ENCODE results near the gene CFAP206.

CFAP206 gene

DNA sequence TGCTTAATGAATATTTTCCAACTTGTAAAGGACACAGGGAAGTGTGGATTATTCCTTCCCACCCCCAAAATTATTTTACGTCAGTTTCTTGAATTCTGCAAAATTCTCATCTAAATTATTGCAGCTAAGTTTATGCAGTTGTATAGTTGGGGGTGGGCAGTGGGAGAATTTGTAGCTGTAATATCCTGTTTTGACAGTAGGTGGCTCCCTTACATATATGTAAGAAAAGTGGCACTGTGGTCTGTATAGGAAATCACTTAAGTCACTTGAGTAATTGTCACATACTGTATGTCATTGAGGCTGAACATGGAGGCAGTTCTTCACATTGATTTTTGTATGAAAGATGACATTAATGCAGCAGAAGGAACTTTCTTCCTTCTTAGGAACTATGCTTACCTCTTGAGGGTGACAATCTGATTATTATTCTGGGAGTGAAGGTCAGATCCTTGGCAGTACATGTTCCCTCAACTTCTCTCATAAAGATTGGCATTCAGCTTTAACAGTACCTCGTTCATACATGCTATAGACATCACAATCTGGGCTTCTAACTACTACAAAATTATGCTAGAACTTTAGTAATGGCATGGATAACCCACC is 14.6 kb upstream of the CFAP206 start:
- Histone ChIP-seq H3K18ac (ENCODE audit: low read length) (no peak overlapping the region), H2AK5ac (ENCODE audit: low read length) (no peak overlapping the region), H3K9me3 (ENCODE audit: insufficient read depth, low read depth, low read length) (no peaks in the 10 kb centered on the region), H2BK12ac (ENCODE audit: low read length) (no peak overlapping the region), H3K27me3 (ENCODE audit: insufficient read depth, low read length) (no peaks in the 10 kb centered on the region), H2BK5ac (ENCODE audit: low read depth, low read length, poor library complexity) (no peak overlapping the region), H3K36me3 (ENCODE audit: control insufficient read depth in 1 of 2, insufficient read depth in 2 of 2, low read length in 2 of 2) (no peaks in the 10 kb centered on the region), H3K4me3 (ENCODE audit: low read depth, low read length) (no peak overlapping the region), H2BK120ac (ENCODE audit: insufficient read depth, low read length, poor library complexity) (no peak overlapping the region), H3K79me2 (ENCODE audit: control insufficient read depth, insufficient read depth, low read length, poor library complexity) (no peaks in the 10 kb centered on the region), H3K4me2 (ENCODE audit: low read length) (no peak overlapping the region), H3K14ac (ENCODE audit: low read length) (no peak overlapping the region), H3K27ac (ENCODE audit: low read depth, low read length) (no peak overlapping the region), H3K79me1 (ENCODE audit: low read length) (no peaks in the 10 kb centered on the region), H2AFZ (ENCODE audit: insufficient read depth, low read length, poor library complexity) (no peak overlapping the region), H4K91ac (ENCODE audit: low read depth, low read length) (no peak overlapping the region), H3K4me1 (ENCODE audit: control insufficient read depth in 1 of 2, insufficient read depth in 2 of 2, low read length in 2 of 2) (no peaks in the 10 kb centered on the region), H3K9ac (ENCODE audit: low read length) (no peak overlapping the region), H3K4ac (ENCODE audit: low read depth, low read length) (no peak overlapping the region), H4K8ac (ENCODE audit: low read depth, low read length) (no peak overlapping the region), H4K12ac (ENCODE audit: low read depth, low read length) (no peak overlapping the region), H3K23ac (ENCODE audit: low read length) (no peak overlapping the region)
- peak; percentile 23 to 82 for DNase-seq
- WGBS (ENCODE audit: extremely low coverage, insufficient coverage, insufficient read length): no CpG with 5 or more reads among the region's 2 CpGs

DNA sequence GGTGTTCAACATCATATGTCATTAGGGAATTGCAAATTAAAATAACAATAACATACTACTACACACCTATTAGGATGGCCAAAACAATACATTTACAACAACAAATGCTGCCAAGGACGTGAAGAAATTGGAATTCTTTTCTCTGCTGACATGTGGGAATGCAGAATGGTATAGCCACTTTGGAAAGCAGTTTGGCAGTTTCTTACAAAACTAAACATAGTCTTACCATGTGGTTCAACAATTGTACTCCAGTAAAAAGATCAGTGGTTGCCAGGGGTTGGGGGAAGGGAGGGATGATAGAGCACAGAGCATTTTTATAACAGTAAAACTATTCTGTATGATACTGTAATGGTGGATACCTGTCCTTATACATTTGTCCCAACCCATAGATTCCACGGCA is 12.3 kb upstream of the CFAP206 start:
- Histone ChIP-seq H3K23ac (ENCODE audit: low read length) (no peak overlapping the region), H3K14ac (ENCODE audit: low read length) (no peak overlapping the region), H4K12ac (ENCODE audit: low read depth, low read length) (no peak overlapping the region), H2BK12ac (ENCODE audit: low read length) (no peak overlapping the region), H3K9me3 (ENCODE audit: insufficient read depth, low read depth, low read length) (no peaks in the 10 kb centered on the region), H2AFZ (ENCODE audit: insufficient read depth, low read length, poor library complexity) (no peak overlapping the region), H3K27ac (ENCODE audit: low read depth, low read length) (no peak overlapping the region), H3K79me2 (ENCODE audit: control insufficient read depth, insufficient read depth, low read length, poor library complexity) (no peaks in the 10 kb centered on the region), H2BK120ac (ENCODE audit: insufficient read depth, low read length, poor library complexity) (no peak overlapping the region), H3K4me1 (ENCODE audit: control insufficient read depth in 1 of 2, insufficient read depth in 2 of 2, low read length in 2 of 2) (no peaks in the 10 kb centered on the region), H3K36me3 (ENCODE audit: control insufficient read depth in 1 of 2, insufficient read depth in 2 of 2, low read length in 2 of 2) (no peaks in the 10 kb centered on the region), H3K4me3 (ENCODE audit: low read depth, low read length) (no peak overlapping the region), H4K91ac (ENCODE audit: low read depth, low read length) (no peak overlapping the region), H2AK5ac (ENCODE audit: low read length) (no peak overlapping the region), H4K8ac (ENCODE audit: low read depth, low read length) (no peak overlapping the region), H3K4ac (ENCODE audit: low read depth, low read length) (no peak overlapping the region), H3K18ac (ENCODE audit: low read length) (no peak overlapping the region), H2BK5ac (ENCODE audit: low read depth, low read length, poor library complexity) (no peak overlapping the region), H3K79me1 (ENCODE audit: low read length) (no peaks in the 10 kb centered on the region), H3K4me2 (ENCODE audit: low read length) (no peak overlapping the region), H3K9ac (ENCODE audit: low read length) (no peak overlapping the region), H3K27me3 (ENCODE audit: insufficient read depth, low read length) (no peaks in the 10 kb centered on the region)
- WGBS (ENCODE audit: extremely low coverage, insufficient coverage, insufficient read length): no CpG with 5 or more reads among the region's 2 CpGs
- DNase-seq: no peak

DNA sequence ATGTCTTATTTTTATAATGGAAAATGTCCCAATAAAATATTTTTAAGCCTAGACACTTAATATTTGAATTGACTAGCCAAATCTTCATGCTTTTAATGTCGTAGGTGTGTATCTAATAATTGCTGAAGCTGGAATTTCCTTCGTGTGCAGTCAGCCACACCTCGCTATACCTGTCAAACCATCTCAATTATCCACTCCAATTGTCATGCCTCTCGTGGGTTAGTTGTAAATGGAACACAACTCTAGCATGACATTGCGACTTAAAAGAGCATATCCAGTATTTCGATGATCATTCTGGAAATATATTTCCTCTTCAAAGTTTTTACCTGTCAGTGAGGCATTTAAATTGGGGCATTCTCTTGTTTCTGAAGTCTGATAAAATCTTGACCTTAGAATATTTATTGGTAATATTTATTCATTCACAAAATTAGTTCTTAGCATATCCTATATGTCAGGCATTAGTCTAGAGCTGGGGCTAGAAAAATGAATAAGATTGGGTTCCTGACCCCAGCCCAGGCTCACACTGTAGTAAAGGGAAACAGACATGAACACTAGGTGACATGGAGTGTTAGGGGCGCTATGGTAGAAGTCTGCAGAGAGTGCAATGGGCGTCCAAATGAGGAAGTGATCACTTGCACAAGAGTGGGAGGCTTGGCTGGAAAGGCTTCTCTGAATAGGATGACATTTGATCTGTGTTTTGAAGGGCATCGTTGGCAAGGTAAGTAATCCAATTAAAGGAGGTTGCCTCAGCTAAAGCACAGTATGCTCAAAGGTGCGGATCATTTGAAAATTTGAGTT is 11.0 kb upstream of the CFAP206 start:
- Histone ChIP-seq H2BK5ac (ENCODE audit: low read depth, low read length, poor library complexity) (no peak overlapping the region), H3K79me1 (ENCODE audit: low read length) (no peaks in the 10 kb centered on the region), H3K36me3 (ENCODE audit: control insufficient read depth in 1 of 2, insufficient read depth in 2 of 2, low read length in 2 of 2) (no peaks in the 10 kb centered on the region), H3K4me3 (ENCODE audit: low read depth, low read length) (no peak overlapping the region), H3K4ac (ENCODE audit: low read depth, low read length) (no peak overlapping the region), H4K8ac (ENCODE audit: low read depth, low read length) (no peak overlapping the region), H4K91ac (ENCODE audit: low read depth, low read length) (no peak overlapping the region), H3K79me2 (ENCODE audit: control insufficient read depth, insufficient read depth, low read length, poor library complexity) (no peaks in the 10 kb centered on the region), H3K18ac (ENCODE audit: low read length) (no peak overlapping the region), H3K23ac (ENCODE audit: low read length) (no peak overlapping the region), H3K27ac (ENCODE audit: low read depth, low read length) (no peak overlapping the region), H3K14ac (ENCODE audit: low read length) (no peak overlapping the region), H3K9me3 (ENCODE audit: insufficient read depth, low read depth, low read length) (no peaks in the 10 kb centered on the region), H3K27me3 (ENCODE audit: insufficient read depth, low read length) (no peaks in the 10 kb centered on the region), H2AFZ (ENCODE audit: insufficient read depth, low read length, poor library complexity) (no peak overlapping the region), H4K12ac (ENCODE audit: low read depth, low read length) (no peak overlapping the region), H3K9ac (ENCODE audit: low read length) (no peak overlapping the region), H2BK12ac (ENCODE audit: low read length) (no peak overlapping the region), H3K4me1 (ENCODE audit: control insufficient read depth in 1 of 2, insufficient read depth in 2 of 2, low read length in 2 of 2) (no peaks in the 10 kb centered on the region), H3K4me2 (ENCODE audit: low read length) (no peak overlapping the region), H2AK5ac (ENCODE audit: low read length) (no peak overlapping the region), H2BK120ac (ENCODE audit: insufficient read depth, low read length, poor library complexity) (no peak overlapping the region)
- no peak for DNase-seq
- WGBS (ENCODE audit: extremely low coverage, insufficient coverage, insufficient read length): no CpG with 5 or more reads among the region's 10 CpGs

DNA sequence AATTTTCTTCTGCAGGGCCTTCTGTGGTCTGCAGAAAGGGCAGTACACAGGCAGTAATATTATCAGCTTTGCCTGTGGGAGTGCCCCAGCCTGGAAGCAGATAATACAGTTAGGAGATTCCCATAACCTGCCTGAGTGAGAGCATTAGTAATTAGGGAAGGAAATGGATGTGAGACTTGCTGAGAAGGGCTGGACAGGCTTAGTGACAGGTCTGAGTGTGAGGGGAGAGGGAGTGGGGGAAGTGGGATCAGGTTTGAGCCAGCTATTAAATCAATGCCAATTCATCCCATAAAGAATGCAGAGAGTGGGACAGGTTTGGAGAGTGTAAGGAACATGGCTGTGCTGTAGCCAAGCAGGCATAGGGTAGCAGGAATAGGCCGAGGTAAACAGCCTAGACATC is 10.1 kb upstream of the CFAP206 start:
- Histone ChIP-seq H3K18ac (ENCODE audit: low read length) (no peak overlapping the region), H3K4me2 (ENCODE audit: low read length) (no peak overlapping the region), H4K91ac (ENCODE audit: low read depth, low read length) (no peak overlapping the region), H4K8ac (ENCODE audit: low read depth, low read length) (no peak overlapping the region), H4K12ac (ENCODE audit: low read depth, low read length) (no peak overlapping the region), H3K36me3 (ENCODE audit: control insufficient read depth in 1 of 2, insufficient read depth in 2 of 2, low read length in 2 of 2) (no peaks in the 10 kb centered on the region), H2AK5ac (ENCODE audit: low read length) (no peak overlapping the region), H3K4me3 (ENCODE audit: low read depth, low read length) (no peak overlapping the region), H3K79me1 (ENCODE audit: low read length) (no peaks in the 10 kb centered on the region), H3K4ac (ENCODE audit: low read depth, low read length) (no peak overlapping the region), H3K14ac (ENCODE audit: low read length) (no peak overlapping the region), H3K4me1 (ENCODE audit: control insufficient read depth in 1 of 2, insufficient read depth in 2 of 2, low read length in 2 of 2) (no peaks in the 10 kb centered on the region), H3K27ac (ENCODE audit: low read depth, low read length) (no peak overlapping the region), H3K79me2 (ENCODE audit: control insufficient read depth, insufficient read depth, low read length, poor library complexity) (no peaks in the 10 kb centered on the region), H2BK12ac (ENCODE audit: low read length) (no peak overlapping the region), H2AFZ (ENCODE audit: insufficient read depth, low read length, poor library complexity) (no peak overlapping the region), H2BK5ac (ENCODE audit: low read depth, low read length, poor library complexity) (no peak overlapping the region), H3K27me3 (ENCODE audit: insufficient read depth, low read length) (no peaks in the 10 kb centered on the region), H3K9me3 (ENCODE audit: insufficient read depth, low read depth, low read length) (no peaks in the 10 kb centered on the region), H2BK120ac (ENCODE audit: insufficient read depth, low read length, poor library complexity) (no peak overlapping the region), H3K23ac (ENCODE audit: low read length) (no peak overlapping the region), H3K9ac (ENCODE audit: low read length) (no peak overlapping the region)
- no peak for DNase-seq
- WGBS (ENCODE audit: extremely low coverage, insufficient coverage, insufficient read length): no CpG with 5 or more reads among the region's 1 CpG
